Uterus (tissue), 4 donors: ENCODE data around the gene CDC73. TPM values are rescaled to one million over a fixed set of nuclear protein-coding genes. Genes with fewer than 3 reads are reported as not detected.

Experiments
- DNase-seq, 2 donors: peaks; one replicate each; pipeline ENCODE4 v3.0.0-alpha.2; 2019 to 2020
- H3K27ac ChIP-seq, 2 donors: fragments of 200-600 bp; sonication (generic); 1 replicate in 1 of 2; 2 replicates in 1 of 2; pipeline ENCODE4 v1.5.1; 2016 to 2018
- H3K27me3 ChIP-seq, 2 donors: fragments of 200-600 bp; sonication (generic); one replicate each; pipeline ENCODE4 v1.5.1; 2018 to 2019; ENCODE audit warnings: control low read depth in 1 of 2
- H3K36me3 ChIP-seq, 2 donors: fragments of 200-600 bp; sonication (generic); one replicate each; pipeline ENCODE4 v1.5.1; 2019; ENCODE audit warnings: control low read depth in 1 of 2
- H3K4me1 ChIP-seq, 2 donors: fragments of 200-600 bp; sonication (generic); one replicate each; pipeline ENCODE4 v1.5.1; 2018 to 2019; ENCODE audit warnings: control low read depth in 1 of 2
- H3K4me3 ChIP-seq, 2 donors: fragments of 200-600 bp; sonication (generic); 1 replicate in 1 of 2; 2 replicates in 1 of 2; pipeline ENCODE4 v1.5.1; 2018 to 2019; ENCODE audit warnings: mild to moderate bottlenecking in 1 of 2
- H3K9me3 ChIP-seq, 2 donors: fragments of 200-600 bp; sonication (generic); one replicate each; pipeline ENCODE4 v1.5.1; 2019; ENCODE audit warnings: control low read depth in 1 of 2
- POLR2A ChIP-seq, 2 donors: fragments of 450-650 bp; IDR thresholded peaks; one replicate each; pipeline ENCODE4 v1.6.1; 2016; ENCODE audit warnings: antibody characterized with exemption in 2 of 2, mild to moderate bottlenecking in 1 of 2, moderate library complexity in 1 of 2
- intact Hi-C: fragments of 100-400 bp; cut with DNase I; formaldehyde crosslinking; loops from one replicate; pipeline ENCODE4 v1.15.1; 2023; ENCODE audit warnings: low total_unique reads
- total RNA-seq, 4 donors: library from RNA; depleted of rRNA in 3 of 4; stranded (reverse); fragments of >200 nt in 3 of 4; gene quantifications; one replicate each; pipeline versions ENCODE4 v1.1.0 to v1.2.4, GENCODE V29; 2014 to 2023
- TF ChIP-seq, protein P1 (sequence below), 4 experiments: fragments of 200-600 bp in 2 of 4; fragments of 450-650 bp in 2 of 4; sonication (generic) in 2 of 4; IDR thresholded peaks; one replicate each; pipeline ENCODE4 v1.5.1; 2016 to 2019; ENCODE audit warnings: antibody characterized with exemption in 4 of 4, mild to moderate bottlenecking in 2 of 4, moderate library complexity in 1 of 4
- donor health status: DM: yes; HTN: yes; CAD: no.

The CDC73 gene
- total RNA-seq, 4 donors from 2014 or later = 14.6 to 64.7 (median 56.0) TPM

DNA sequence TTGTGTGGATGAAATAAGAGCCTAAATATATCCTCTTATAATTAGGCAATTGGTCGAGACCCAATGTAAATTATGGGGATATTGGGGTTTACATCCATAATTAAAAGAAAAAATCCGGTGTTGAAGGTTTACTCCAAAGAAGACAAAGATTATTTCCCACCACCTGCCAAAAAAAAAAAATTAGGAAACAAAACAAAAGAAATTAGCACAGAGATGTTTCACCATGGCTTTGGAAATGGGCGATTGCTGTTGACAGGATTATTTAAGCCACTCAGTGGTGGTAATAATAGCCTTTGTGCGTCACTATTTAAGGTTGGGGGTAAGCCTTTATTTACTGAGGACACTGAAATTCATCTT, 16.0 kb upstream of the CDC73 start:
- no peaks in the 10 kb centered on the region for H3K9me3 ChIP-seq
- intact Hi-C loops = loop anchor here (10.0 kb wide), 1 partner anchor 51 kb away; the partner anchor contains the start of genes RO60 and UCHL5
- H3K27ac ChIP-seq = peak overlapping the region; percentile 92 to 97

DNA sequence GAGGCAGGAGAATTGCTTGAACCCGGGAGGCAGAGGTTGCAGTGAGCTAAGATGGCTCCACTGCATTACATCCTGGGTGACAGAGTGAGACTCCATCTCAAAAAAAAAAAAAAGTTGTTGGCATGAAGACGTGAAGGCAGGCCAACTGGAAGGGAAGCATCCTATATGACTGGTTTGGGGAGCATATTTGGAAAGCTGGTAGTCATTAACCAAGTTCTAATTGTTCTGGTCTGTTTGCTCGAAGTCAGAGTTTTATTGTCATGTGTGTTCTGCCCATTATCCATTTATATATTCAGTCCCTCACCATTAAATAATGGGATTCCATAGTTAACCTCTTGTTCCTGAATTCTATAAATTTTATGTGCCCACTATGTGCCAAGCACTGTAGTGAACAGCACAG, 13.4 kb upstream of the CDC73 start:
- Histone ChIP-seq H3K9me3 (no peaks in the 10 kb centered on the region), H3K4me3 (no peak overlapping the region), H3K4me1 (peaks cover 3 to 7% of the 10 kb centered on the region in 2 donors), H3K36me3 (no peaks in the 10 kb centered on the region), H3K27ac (no peak overlapping the region), H3K27me3 (no peaks in the 10 kb centered on the region)
- TF ChIP-seq, protein P1, sequence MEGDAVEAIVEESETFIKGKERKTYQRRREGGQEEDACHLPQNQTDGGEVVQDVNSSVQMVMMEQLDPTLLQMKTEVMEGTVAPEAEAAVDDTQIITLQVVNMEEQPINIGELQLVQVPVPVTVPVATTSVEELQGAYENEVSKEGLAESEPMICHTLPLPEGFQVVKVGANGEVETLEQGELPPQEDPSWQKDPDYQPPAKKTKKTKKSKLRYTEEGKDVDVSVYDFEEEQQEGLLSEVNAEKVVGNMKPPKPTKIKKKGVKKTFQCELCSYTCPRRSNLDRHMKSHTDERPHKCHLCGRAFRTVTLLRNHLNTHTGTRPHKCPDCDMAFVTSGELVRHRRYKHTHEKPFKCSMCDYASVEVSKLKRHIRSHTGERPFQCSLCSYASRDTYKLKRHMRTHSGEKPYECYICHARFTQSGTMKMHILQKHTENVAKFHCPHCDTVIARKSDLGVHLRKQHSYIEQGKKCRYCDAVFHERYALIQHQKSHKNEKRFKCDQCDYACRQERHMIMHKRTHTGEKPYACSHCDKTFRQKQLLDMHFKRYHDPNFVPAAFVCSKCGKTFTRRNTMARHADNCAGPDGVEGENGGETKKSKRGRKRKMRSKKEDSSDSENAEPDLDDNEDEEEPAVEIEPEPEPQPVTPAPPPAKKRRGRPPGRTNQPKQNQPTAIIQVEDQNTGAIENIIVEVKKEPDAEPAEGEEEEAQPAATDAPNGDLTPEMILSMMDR (IDR thresholded peaks at IDR 0.05) = no peak
- TF ChIP-seq POLR2A (IDR thresholded peaks at IDR 0.05) = no peak
- intact Hi-C loops = loop anchor here (10.0 kb wide), 1 partner anchor 54 kb away; the partner anchor contains the start of genes RO60 and UCHL5
- DNase-seq = no peak

More for the DNA sequence above, 16.0 kb upstream of the CDC73 start:
- no peak for DNase-seq
- Histone ChIP-seq H3K4me3 (peak overlapping the region; percentile 73 to 95), H3K36me3 (no peaks in the 10 kb centered on the region), H3K4me1 (peaks cover 6 to 10% of the 10 kb centered on the region in 2 donors), H3K27me3 (no peaks in the 10 kb centered on the region)
- TF ChIP-seq POLR2A (IDR thresholded peaks at IDR 0.05) = no peak
- TF ChIP-seq, protein P1 (IDR thresholded peaks at IDR 0.05) = no peak

DNA sequence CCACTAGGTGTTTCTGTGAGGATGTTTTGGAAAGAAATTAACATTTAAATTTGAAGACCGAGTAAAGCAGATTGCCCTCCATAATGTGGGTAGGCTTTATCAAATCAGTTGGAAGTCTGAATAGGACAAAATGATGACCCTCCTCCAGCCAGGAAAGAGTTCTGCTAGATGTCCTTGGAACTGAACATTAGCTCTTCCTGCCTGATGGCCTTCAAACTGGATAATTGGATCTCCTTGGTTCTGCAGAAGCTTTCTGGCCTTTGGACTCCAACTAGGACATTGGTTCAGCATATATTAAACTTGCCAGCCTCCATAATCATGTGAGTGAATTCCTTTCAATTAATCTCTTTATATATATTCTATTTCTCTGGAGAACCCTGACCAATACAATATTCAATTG, 12.2 kb upstream of the CDC73 start:
- no peak for DNase-seq
- intact Hi-C loops = loop anchor here (10.0 kb wide), 1 partner anchor 55 kb away; the partner anchor contains the start of genes RO60 and UCHL5
- no peak overlapping the region for H3K4me3 ChIP-seq
- H3K27me3 ChIP-seq = no peaks in the 10 kb centered on the region
- H3K27ac ChIP-seq = no peak overlapping the region
- no peaks in the 10 kb centered on the region for H3K36me3 ChIP-seq
- TF ChIP-seq, protein P1 (IDR thresholded peaks at IDR 0.05) = no peak
- TF ChIP-seq POLR2A (IDR thresholded peaks at IDR 0.05) = no peak
- H3K9me3 ChIP-seq = no peaks in the 10 kb centered on the region
- no peaks in the 10 kb centered on the region for H3K4me1 ChIP-seq

DNA sequence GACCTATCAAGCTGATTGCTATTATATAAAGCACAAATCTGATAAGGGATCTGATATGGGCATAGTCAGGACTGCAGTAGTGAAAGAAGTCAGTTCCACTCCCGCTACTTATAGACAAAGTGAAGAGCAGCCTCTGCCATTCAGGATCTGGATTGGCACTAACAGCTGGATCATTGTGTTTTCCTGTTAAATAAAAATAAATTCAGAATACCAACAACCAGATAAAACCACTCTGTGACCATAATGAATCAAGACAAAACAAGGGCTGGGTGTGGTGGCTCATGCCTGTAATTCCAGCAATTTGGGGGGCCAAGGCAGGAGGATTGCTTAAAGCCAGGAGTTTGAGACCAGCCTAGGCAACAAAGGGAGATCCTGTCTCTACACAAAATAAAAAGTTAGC, 11.6 kb upstream of the CDC73 start:
- TF ChIP-seq, protein P1 (IDR thresholded peaks at IDR 0.05) = no peak
- TF ChIP-seq POLR2A (IDR thresholded peaks at IDR 0.05) = no peak
- Histone ChIP-seq H3K9me3 (no peaks in the 10 kb centered on the region), H3K4me1 (no peaks in the 10 kb centered on the region), H3K27me3 (no peaks in the 10 kb centered on the region), H3K36me3 (no peaks in the 10 kb centered on the region), H3K27ac (no peak overlapping the region), H3K4me3 (no peak overlapping the region)
- intact Hi-C loops = no loop called here
- no peak for DNase-seq

DNA sequence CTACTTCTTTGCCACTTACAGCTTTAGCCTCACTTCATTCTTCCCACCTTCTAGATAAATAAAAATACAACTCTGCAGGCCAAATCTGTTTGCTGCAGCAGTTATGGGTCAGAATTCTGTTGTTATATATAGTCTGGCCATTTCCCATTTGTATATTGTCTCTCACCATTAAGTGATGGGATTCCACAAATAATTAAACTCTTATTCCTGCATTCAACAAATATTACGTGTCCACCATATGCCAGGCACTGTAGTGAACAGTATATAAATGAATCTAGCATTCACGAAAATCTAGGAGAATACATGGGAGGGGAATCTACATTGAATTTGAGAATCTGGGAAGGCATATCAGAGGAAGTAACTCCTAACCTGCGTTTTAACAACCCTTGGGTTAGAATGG, 11.0 kb upstream of the CDC73 start:
- TF ChIP-seq POLR2A (IDR thresholded peaks at IDR 0.05) = no peak
- TF ChIP-seq, protein P1 (IDR thresholded peaks at IDR 0.05) = no peak
- intact Hi-C loops = no loop called here
- Histone ChIP-seq H3K9me3 (no peaks in the 10 kb centered on the region), H3K27me3 (no peaks in the 10 kb centered on the region), H3K4me1 (no peaks in the 10 kb centered on the region), H3K4me3 (no peak overlapping the region), H3K36me3 (no peaks in the 10 kb centered on the region), H3K27ac (no peak overlapping the region)
- DNase-seq = no peak
